Erythroblast (primary cell): ENCODE results near the gene EVX2.

Experiments
- GATA1 ChIP-seq: IDR thresholded peaks from 2 replicates; pipeline ENCODE4 v1.6.1; 2011; ENCODE audit warnings: low read depth, mild to moderate bottlenecking, control low read depth, low read length, moderate library complexity
- POLR2A ChIP-seq: IDR thresholded peaks from 2 replicates; pipeline ENCODE4 v1.6.1; 2011; ENCODE audit warnings: mild to moderate bottlenecking, low read length

- TF ChIP-seq POLR2A: no peak
- TF ChIP-seq GATA1: no peak
These were observed 4.4 kb downstream of the EVX2 start for GRCh38 chr2:176079285-176079830.
